ENCODE data around the gene PRSS56.
"Not testable (repeated sequence)": the region's sequence is repeated elsewhere in the genome, so short reads cannot be mapped to it uniquely, and the experiment has no call there.

Gene PRSS56

GRCh38 chr2:232525199-232525598, 5.0 kb downstream of the PRSS56 start:
- Histone ChIP-seq H3K9ac (ENCODE audit: low read length in 5 of 5) (no peak overlapping the region), H3K9me3 (ENCODE audit: control insufficient read depth in 5 of 5, low read length in 5 of 5) (no peaks in the 10 kb centered on the region), H3K36me3 (ENCODE audit: control insufficient read depth in 5 of 5, insufficient read depth in 5 of 5, low read length in 5 of 5) (no peaks in the 10 kb centered on the region), H3K4me3 (ENCODE audit: low read depth in 1 of 5, low read length in 5 of 5) (no peak overlapping the region), H3K27me3 (ENCODE audit: control insufficient read depth in 5 of 5, insufficient read depth in 4 of 5, low read length in 5 of 5) (peaks cover 35 to 67% (median 53%) of the 10 kb centered on the region in 5 donors), H3K4me1 (ENCODE audit: control insufficient read depth in 5 of 5, insufficient read depth in 5 of 5, low read length in 5 of 5) (peaks cover 0 to 31% (median 28%) of the 10 kb centered on the region in 5 donors), H3K27ac (ENCODE audit: low read depth, low read length) (no peak overlapping the region)

- no peak within 1 kb of the TSS for H3K4me3 ChIP-seq (ENCODE audit: low read depth in 1 of 5, low read length in 5 of 5)
- H3K9ac ChIP-seq (ENCODE audit: low read length in 5 of 5), result no peak within 1 kb of the TSS
- H3K4me1 ChIP-seq (ENCODE audit: control insufficient read depth in 5 of 5, insufficient read depth in 5 of 5, low read length in 5 of 5), result peaks cover 0 to 31% (median 28%) of the 10 kb centered on the region in 5 donors
- no peaks in the 10 kb centered on the region for H3K36me3 ChIP-seq (ENCODE audit: control insufficient read depth in 5 of 5, insufficient read depth in 5 of 5, low read length in 5 of 5)
- H3K27ac ChIP-seq (ENCODE audit: low read depth, low read length), result no peak within 1 kb of the TSS
- H3K27me3 ChIP-seq (ENCODE audit: control insufficient read depth in 5 of 5, insufficient read depth in 4 of 5, low read length in 5 of 5), result peaks cover 34 to 68% (median 52%) of the 10 kb centered on the region in 5 donors
- no peaks in the 10 kb centered on the region for H3K9me3 ChIP-seq (ENCODE audit: control insufficient read depth in 5 of 5, low read length in 5 of 5)
Observed at GRCh38 chr2:232525791-232526371, 5.7 kb downstream of the PRSS56 start, which contains the start of gene CHRND. CHRND (plus strand) TSS chr2:232526160; CDS start chr2:232526216, 56 bp downstream.

GRCh38 chr2:232526372-232526941, 6.3 kb downstream of the PRSS56 start:
- Histone ChIP-seq H3K4me1 (ENCODE audit: control insufficient read depth in 5 of 5, insufficient read depth in 5 of 5, low read length in 5 of 5) (peaks cover 0 to 31% (median 28%) of the 10 kb centered on the region in 5 donors), H3K36me3 (ENCODE audit: control insufficient read depth in 5 of 5, insufficient read depth in 5 of 5, low read length in 5 of 5) (no peaks in the 10 kb centered on the region), H3K9me3 (ENCODE audit: control insufficient read depth in 5 of 5, low read length in 5 of 5) (no peaks in the 10 kb centered on the region), H3K27me3 (ENCODE audit: control insufficient read depth in 5 of 5, insufficient read depth in 4 of 5, low read length in 5 of 5) (peaks cover 30 to 68% (median 50%) of the 10 kb centered on the region in 5 donors), H3K4me3 (ENCODE audit: low read depth in 1 of 5, low read length in 5 of 5) (no peak overlapping the region), H3K9ac (ENCODE audit: low read length in 5 of 5) (no peak overlapping the region), H3K27ac (ENCODE audit: low read depth, low read length) (no peak overlapping the region)

GRCh38 chr2:232527905-232528470, 7.8 kb downstream of the PRSS56 start:
- no peak overlapping the region for H3K9ac ChIP-seq (ENCODE audit: low read length in 5 of 5)
- H3K36me3 ChIP-seq (ENCODE audit: control insufficient read depth in 5 of 5, insufficient read depth in 5 of 5, low read length in 5 of 5), result no peaks in the 10 kb centered on the region
- peaks cover 28 to 56% (median 38%) of the 10 kb centered on the region in 5 donors for H3K27me3 ChIP-seq (ENCODE audit: control insufficient read depth in 5 of 5, insufficient read depth in 4 of 5, low read length in 5 of 5)
- no peak overlapping the region for H3K27ac ChIP-seq (ENCODE audit: low read depth, low read length)
- H3K9me3 ChIP-seq (ENCODE audit: control insufficient read depth in 5 of 5, low read length in 5 of 5), result no peaks in the 10 kb centered on the region
- peaks cover 0 to 22% (median 17%) of the 10 kb centered on the region in 5 donors for H3K4me1 ChIP-seq (ENCODE audit: control insufficient read depth in 5 of 5, insufficient read depth in 5 of 5, low read length in 5 of 5)
- H3K4me3 ChIP-seq (ENCODE audit: low read depth in 1 of 5, low read length in 5 of 5), result no peak overlapping the region

GRCh38 chr2:232528746-232529460, 8.7 kb downstream of the PRSS56 start:
- Histone ChIP-seq H3K9ac (ENCODE audit: low read length in 5 of 5) (no peak overlapping the region), H3K27me3 (ENCODE audit: control insufficient read depth in 5 of 5, insufficient read depth in 4 of 5, low read length in 5 of 5) (peaks cover 19 to 47% (median 30%) of the 10 kb centered on the region in 5 donors), H3K36me3 (ENCODE audit: control insufficient read depth in 5 of 5, insufficient read depth in 5 of 5, low read length in 5 of 5) (no peaks in the 10 kb centered on the region), H3K4me1 (ENCODE audit: control insufficient read depth in 5 of 5, insufficient read depth in 5 of 5, low read length in 5 of 5) (peaks cover 0 to 13% (median 9%) of the 10 kb centered on the region in 5 donors), H3K4me3 (ENCODE audit: low read depth in 1 of 5, low read length in 5 of 5) (no peak overlapping the region), H3K27ac (ENCODE audit: low read depth, low read length) (no peak overlapping the region), H3K9me3 (ENCODE audit: control insufficient read depth in 5 of 5, low read length in 5 of 5) (no peaks in the 10 kb centered on the region)

- Histone ChIP-seq H3K9me3 (ENCODE audit: control insufficient read depth in 5 of 5, low read length in 5 of 5) (no peaks in the 10 kb centered on the region), H3K9ac (ENCODE audit: low read length in 5 of 5) (no peak overlapping the region), H3K4me3 (ENCODE audit: low read depth in 1 of 5, low read length in 5 of 5) (no peak overlapping the region), H3K27ac (ENCODE audit: low read depth, low read length) (no peak overlapping the region), H3K27me3 (ENCODE audit: control insufficient read depth in 5 of 5, insufficient read depth in 4 of 5, low read length in 5 of 5) (peaks cover 11 to 40% (median 21%) of the 10 kb centered on the region in 5 donors), H3K36me3 (ENCODE audit: control insufficient read depth in 5 of 5, insufficient read depth in 5 of 5, low read length in 5 of 5) (no peaks in the 10 kb centered on the region), H3K4me1 (ENCODE audit: control insufficient read depth in 5 of 5, insufficient read depth in 5 of 5, low read length in 5 of 5) (peaks cover 0 to 7% (median 3%) of the 10 kb centered on the region in 5 donors)
Observed at GRCh38 chr2:232529806-232530547, 9.8 kb downstream of the PRSS56 start.

- H3K9me3 ChIP-seq (ENCODE audit: control insufficient read depth in 5 of 5, low read length in 5 of 5), result no peaks in the 10 kb centered on the region
- no peaks in the 10 kb centered on the region for H3K4me1 ChIP-seq (ENCODE audit: control insufficient read depth in 5 of 5, insufficient read depth in 5 of 5, low read length in 5 of 5)
- H3K27ac ChIP-seq (ENCODE audit: low read depth, low read length), result no peak overlapping the region
- H3K27me3 ChIP-seq (ENCODE audit: control insufficient read depth in 5 of 5, insufficient read depth in 4 of 5, low read length in 5 of 5), result peaks cover 11 to 40% (median 26%) of the 10 kb centered on the region in 5 donors
- H3K4me3 ChIP-seq (ENCODE audit: low read depth in 1 of 5, low read length in 5 of 5), result no peak overlapping the region
- H3K36me3 ChIP-seq (ENCODE audit: control insufficient read depth in 5 of 5, insufficient read depth in 5 of 5, low read length in 5 of 5), result no peaks in the 10 kb centered on the region
- no peak overlapping the region for H3K9ac ChIP-seq (ENCODE audit: low read length in 5 of 5)
Observed at GRCh38 chr2:232530626-232531260, 10.6 kb downstream of the PRSS56 start.

- Histone ChIP-seq H3K27ac (ENCODE audit: low read depth, low read length) (no peak overlapping the region), H3K4me1 (ENCODE audit: control insufficient read depth in 5 of 5, insufficient read depth in 5 of 5, low read length in 5 of 5) (no peaks in the 10 kb centered on the region), H3K36me3 (ENCODE audit: control insufficient read depth in 5 of 5, insufficient read depth in 5 of 5, low read length in 5 of 5) (no peaks in the 10 kb centered on the region)
Observed at GRCh38 chr2:232532419-232532818, 12.2 kb downstream of the PRSS56 start.

GRCh38 chr2:232532821-232533220, 12.6 kb downstream of the PRSS56 start:
- H3K9ac ChIP-seq (ENCODE audit: low read length in 5 of 5); H3K36me3 ChIP-seq (ENCODE audit: control insufficient read depth in 5 of 5, insufficient read depth in 5 of 5, low read length in 5 of 5); H3K4me3 ChIP-seq (ENCODE audit: low read depth in 1 of 5, low read length in 5 of 5); H3K27ac ChIP-seq (ENCODE audit: low read depth, low read length); H3K9me3 ChIP-seq (ENCODE audit: control insufficient read depth in 5 of 5, low read length in 5 of 5); H3K4me1 ChIP-seq (ENCODE audit: control insufficient read depth in 5 of 5, insufficient read depth in 5 of 5, low read length in 5 of 5): not testable (repeated sequence)
- H3K27me3 ChIP-seq (ENCODE audit: control insufficient read depth in 5 of 5, insufficient read depth in 4 of 5, low read length in 5 of 5), result peaks cover 11 to 44% (median 27%) of the 10 kb centered on the region in 5 donors

More at GRCh38 chr2:232532419-232532818, 12.2 kb downstream of the PRSS56 start:
- Histone ChIP-seq H3K9me3 (ENCODE audit: control insufficient read depth in 5 of 5, low read length in 5 of 5) (peaks cover 4 to 8% (median 7%) of the 10 kb centered on the region in 5 donors), H3K27me3 (ENCODE audit: control insufficient read depth in 5 of 5, insufficient read depth in 4 of 5, low read length in 5 of 5) (peaks cover 11 to 42% (median 29%) of the 10 kb centered on the region in 5 donors), H3K4me3 (ENCODE audit: low read depth in 1 of 5, low read length in 5 of 5) (no peak overlapping the region), H3K9ac (ENCODE audit: low read length in 5 of 5) (no peak overlapping the region)
